Endothelial cell of umbilical vein (primary cell): Measurements from ENCODE around the gene LGI1. TPM values are rescaled to one million over a fixed set of nuclear protein-coding genes. Genes with fewer than 3 reads are reported as not detected.

Experiments used
- BruUV-seq: library from RNA; stranded (reverse); fragments of 400-500 nt; replicated peaks from 2 replicates; lab custom pipeline; 2021; lab: Mats Ljungman, UMichigan
- CTCF ChIA-PET: fragments of 300-600, 350-600 bp; sonication (Branson Sonifier 250); formaldehyde crosslinking; loops from one replicate; lab custom pipeline; 2021; ENCODE audit warnings: antibody characterized with exemption, inconsistent platforms; lab: Charles Lee
- POLR2A ChIA-PET: fragments of 300-600, 350-600 bp; sonication (Branson Sonifier 250); formaldehyde crosslinking; loops from one replicate; lab custom pipeline; 2021; ENCODE audit warnings: antibody characterized with exemption, inconsistent platforms; lab: Charles Lee
- DNase-seq: peaks from one replicate; pipeline ENCODE4 v3.0.0-alpha.2; 2011; ENCODE audit warnings: low read depth, low spot score
- FAIRE-seq: peaks from 2 replicates; lab custom pipeline; 2011; peaks lifted over from hg19 to GRCh38; lab: Jason Lieb, UNC
- H2AFZ ChIP-seq: 2 replicates; pipeline ENCODE4 v1.6.0; 2012; ENCODE audit warnings: low read depth, low read length, control low read depth, inconsistent platforms
- H3K27ac ChIP-seq: 2 replicates; pipeline ENCODE4 v1.5.1; 2011; ENCODE audit warnings: low read depth, mild to moderate bottlenecking, control low read depth, low read length, moderate library complexity; ENCODE audit not compliant: insufficient read depth
- H3K27me3 ChIP-seq, 2 experiments: 2 replicates each; pipeline versions ENCODE4 v1.6.0 to v1.6.1; 2011; ENCODE audit warnings: low read length in 2 of 2, mixed read lengths in 1 of 2; ENCODE audit not compliant: control insufficient read depth in 2 of 2, insufficient read depth in 2 of 2
- H3K36me3 ChIP-seq, 2 experiments: 2 replicates in 1 of 2; 3 replicates in 1 of 2; pipeline ENCODE4 v1.5.1; 2011; ENCODE audit warnings: low read length in 2 of 2, mild to moderate bottlenecking in 1 of 2, moderate library complexity in 1 of 2; ENCODE audit not compliant: control insufficient read depth in 2 of 2, insufficient read depth in 2 of 2; ENCODE audit errors: extremely low read depth in 1 of 2
- H3K4me1 ChIP-seq: 3 replicates; pipeline ENCODE4 v1.5.1; 2011; ENCODE audit warnings: mild to moderate bottlenecking, low read length; ENCODE audit not compliant: control insufficient read depth, insufficient read depth; ENCODE audit errors: extremely low read depth
- H3K4me2 ChIP-seq: 2 replicates; pipeline ENCODE4 v1.6.1; 2011; ENCODE audit warnings: low read length, control low read depth, mixed read lengths; ENCODE audit not compliant: insufficient read depth
- H3K4me3 ChIP-seq, 3 experiments: fragments of 200-600 bp in 1 of 3; sonication (generic), shearing (Covaris generic) in 1 of 3; replicated peaks in 1 of 3; 2 replicates each; pipeline ENCODE4 v1.5.1; 2011 to 2016; ENCODE audit warnings: control low read depth in 3 of 3, low read length in 3 of 3, mild to moderate bottlenecking in 2 of 3, inconsistent platforms in 1 of 3, low read depth in 1 of 3, moderate library complexity in 1 of 3; ENCODE audit not compliant: insufficient read depth in 1 of 3
- H3K79me2 ChIP-seq: 2 replicates; pipeline ENCODE4 v1.6.0; 2012; ENCODE audit warnings: low read length, inconsistent platforms; ENCODE audit not compliant: control insufficient read depth, insufficient read depth
- H3K9ac ChIP-seq: replicated peaks from 2 replicates; pipeline ENCODE3; 2011; ENCODE audit warnings: low read length, control low read depth; ENCODE audit not compliant: insufficient read depth; ENCODE audit errors: extremely low read depth
- H3K9me1 ChIP-seq: replicated peaks from 3 replicates; pipeline ENCODE4 v1.6.0; 2011; ENCODE audit warnings: mild to moderate bottlenecking, low read length; ENCODE audit not compliant: control insufficient read depth, insufficient read depth; ENCODE audit errors: extremely low read depth
- H3K9me3 ChIP-seq: replicated peaks from 2 replicates; pipeline ENCODE4 v1.5.1; 2012; ENCODE audit warnings: low read length, inconsistent platforms; ENCODE audit not compliant: control insufficient read depth, insufficient read depth
- H4K20me1 ChIP-seq: replicated peaks from 2 replicates; pipeline ENCODE3; 2011; ENCODE audit warnings: mild to moderate bottlenecking, low read length; ENCODE audit not compliant: control insufficient read depth, insufficient read depth; ENCODE audit errors: extremely low read depth
- EZH2 ChIP-seq: IDR thresholded peaks from 2 replicates; pipeline ENCODE4 v1.6.1; 2012; ENCODE audit warnings: borderline replicate concordance, low read depth, mild to moderate bottlenecking, moderate library complexity, low read length, inconsistent platforms; ENCODE audit not compliant: severe bottlenecking
- FOS ChIP-seq: IDR thresholded peaks from 2 replicates; pipeline ENCODE4 v1.6.1; 2011; ENCODE audit warnings: mild to moderate bottlenecking, low read length, moderate library complexity, borderline replicate concordance; ENCODE audit not compliant: insufficient read depth
- GATA2 ChIP-seq: IDR thresholded peaks from 2 replicates; pipeline ENCODE4 v1.7.0; 2011; ENCODE audit warnings: low read depth, mild to moderate bottlenecking, moderate library complexity, mixed read lengths, low read length; ENCODE audit not compliant: insufficient read length, insufficient read depth
- JUN ChIP-seq: IDR thresholded peaks from 2 replicates; pipeline ENCODE4 v1.6.1; 2011; ENCODE audit warnings: borderline replicate concordance, low read depth; ENCODE audit not compliant: insufficient read length, insufficient read depth
- MAX ChIP-seq: IDR thresholded peaks from 2 replicates; pipeline ENCODE4 v1.6.1; 2011; ENCODE audit not compliant: insufficient read depth, insufficient read length
- MYC ChIP-seq: IDR thresholded peaks from one replicate; pipeline ENCODE4 v1.6.1; 2011; ENCODE audit warnings: mild to moderate bottlenecking, low read depth, low read length
- POLR2A ChIP-seq: IDR thresholded peaks from 2 replicates; pipeline ENCODE4 v1.6.1; 2012; ENCODE audit warnings: low read depth, mild to moderate bottlenecking, control low read depth, low read length
- POLR2AphosphoS5 ChIP-seq: IDR thresholded peaks from 2 replicates; pipeline ENCODE4 v1.6.1; 2012; ENCODE audit warnings: low read depth, mild to moderate bottlenecking, control low read depth, low read length, moderate library complexity; ENCODE audit not compliant: insufficient read depth
- dilution Hi-C: fragments of 300-500 bp; cut with MboI; formaldehyde crosslinking; loops from one replicate; pipeline ENCODE4 v1.15.0; 2019; ENCODE audit warnings: low sequenced_read_pairs; ENCODE audit not compliant: extremely low pct_ligation_motif_present
- intact Hi-C: fragments of 100-400 bp; cut with micrococcal nuclease; formaldehyde crosslinking; loops from one replicate; pipeline ENCODE4 v1.10.0; 2022
- polyA plus RNA-seq, 4 experiments: library from polyadenylated mRNA; depleted of rRNA in 3 of 4; stranded (reverse) in 3 of 4; unstranded in 1 of 4; fragments of >200 nt; gene quantifications; 2 replicates each; pipeline versions ENCODE4 v1.2.1 to v1.2.3, GENCODE V29; 2011 to 2012; ENCODE audit warnings: missing spikeins in 1 of 4
- total RNA-seq: library from RNA; stranded (reverse); gene quantifications from 2 replicates; pipeline ENCODE4 v1.2.3, GENCODE V29; 2021
- TF ChIP-seq, protein P1 (sequence below), 2 donors: IDR thresholded peaks; 1 replicate in 1 of 2; 2 replicates in 1 of 2; pipeline ENCODE4 v1.5.1; 2011; ENCODE audit warnings: low read length in 2 of 2, mild to moderate bottlenecking in 2 of 2, moderate library complexity in 2 of 2, control low read depth in 1 of 2, inconsistent platforms in 1 of 2, low read depth in 1 of 2; ENCODE audit not compliant: insufficient read depth in 1 of 2; ENCODE audit errors: extremely low read depth in 1 of 2

The LGI1 gene
- total and polyA plus RNA-seq, 2 donors (not counting 3 experiments of a cell fraction or from before 2014, with no cell fraction given) = not detected

DNA sequence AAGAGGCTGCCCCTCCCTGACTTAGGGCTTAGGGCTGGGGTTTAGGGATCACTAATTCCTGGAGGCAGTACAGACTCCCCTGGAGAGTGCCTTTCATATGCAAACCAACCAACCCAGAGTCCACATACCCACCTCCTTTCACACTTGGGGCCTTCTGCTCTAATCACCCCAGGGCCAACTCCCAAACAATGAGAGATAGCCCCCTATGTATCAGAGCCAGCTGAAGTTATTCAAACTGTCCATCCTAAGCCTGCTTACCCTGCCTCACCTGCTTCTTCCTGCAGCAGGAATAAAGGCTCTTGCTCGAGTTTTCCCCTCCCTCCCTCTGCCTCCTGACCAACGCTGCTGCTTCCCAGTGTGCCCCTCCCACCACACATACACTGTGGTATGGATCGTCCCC lies 84.2 kb downstream of the LGI1 start:
- Histone ChIP-seq H3K4me2 (no peak overlapping the region), H3K27ac (no peak overlapping the region), H2AFZ (no peak overlapping the region), H3K4me3 (no peak overlapping the region), H4K20me1 (no peaks in the 10 kb centered on the region), H3K79me2 (no peaks in the 10 kb centered on the region), H3K9me3 (no peaks in the 10 kb centered on the region), H3K9ac (no peak overlapping the region), H3K9me1 (no peaks in the 10 kb centered on the region), H3K36me3 (no peaks in the 10 kb centered on the region), H3K4me1 (no peaks in the 10 kb centered on the region), H3K27me3 (peaks cover 0 to 3% of the 10 kb centered on the region in 2 experiments)
- DNase-seq (no peak), FAIRE-seq (no peak)
- intact Hi-C loops = no loop called here
- TF ChIP-seq MAX = no peak
- TF ChIP-seq POLR2A = no peak
- no peak for TF ChIP-seq FOS
- TF ChIP-seq EZH2 = no peak
- no peak for TF ChIP-seq JUN
- TF ChIP-seq GATA2 = no peak
- TF ChIP-seq, protein P1, sequence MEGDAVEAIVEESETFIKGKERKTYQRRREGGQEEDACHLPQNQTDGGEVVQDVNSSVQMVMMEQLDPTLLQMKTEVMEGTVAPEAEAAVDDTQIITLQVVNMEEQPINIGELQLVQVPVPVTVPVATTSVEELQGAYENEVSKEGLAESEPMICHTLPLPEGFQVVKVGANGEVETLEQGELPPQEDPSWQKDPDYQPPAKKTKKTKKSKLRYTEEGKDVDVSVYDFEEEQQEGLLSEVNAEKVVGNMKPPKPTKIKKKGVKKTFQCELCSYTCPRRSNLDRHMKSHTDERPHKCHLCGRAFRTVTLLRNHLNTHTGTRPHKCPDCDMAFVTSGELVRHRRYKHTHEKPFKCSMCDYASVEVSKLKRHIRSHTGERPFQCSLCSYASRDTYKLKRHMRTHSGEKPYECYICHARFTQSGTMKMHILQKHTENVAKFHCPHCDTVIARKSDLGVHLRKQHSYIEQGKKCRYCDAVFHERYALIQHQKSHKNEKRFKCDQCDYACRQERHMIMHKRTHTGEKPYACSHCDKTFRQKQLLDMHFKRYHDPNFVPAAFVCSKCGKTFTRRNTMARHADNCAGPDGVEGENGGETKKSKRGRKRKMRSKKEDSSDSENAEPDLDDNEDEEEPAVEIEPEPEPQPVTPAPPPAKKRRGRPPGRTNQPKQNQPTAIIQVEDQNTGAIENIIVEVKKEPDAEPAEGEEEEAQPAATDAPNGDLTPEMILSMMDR (IDR thresholded peaks at IDR 0.05; ENCODE audit: extremely low read depth in 1 of 2, insufficient read depth in 1 of 2, low read depth in 1 of 2, low read length in 2 of 2) = no peak
- TF ChIP-seq MYC = no peak
- TF ChIP-seq POLR2AphosphoS5 = no peak
- ChIA-PET POLR2A (no interaction called here), CTCF (no interaction called here)
- dilution Hi-C loops = no loop called here
- BruUV-seq = no TSS peak
